PFSK-1 (cell line): ENCODE results near the gene RRN3.

Source experiments
- FOXP2 ChIP-seq: optimal IDR thresholded peaks from 2 replicates; pipeline ENCODE3; 2011; ENCODE audit warnings: borderline replicate concordance, control low read depth, inconsistent platforms; ENCODE audit not compliant: insufficient read depth; ENCODE audit errors: extremely low read length, extremely low read depth
- POLR2AphosphoS5 ChIP-seq: IDR thresholded peaks from 2 replicates; pipeline ENCODE4 v1.6.1; 2012; ENCODE audit warnings: low read depth, mild to moderate bottlenecking, control low read depth, low read length, moderate library complexity
- REST ChIP-seq, 2 experiments: IDR thresholded peaks; 2 replicates each; pipeline versions ENCODE4 v1.6.1 to v1.8.0; 2011 to 2012; ENCODE audit warnings: low read depth in 2 of 2, low read length in 2 of 2, control low read depth in 1 of 2, inconsistent platforms in 1 of 2, mild to moderate bottlenecking in 1 of 2, moderate library complexity in 1 of 2; ENCODE audit not compliant: insufficient read depth in 1 of 2
- SIN3A ChIP-seq: IDR thresholded peaks from 2 replicates; pipeline ENCODE4 v1.6.1; 2012; ENCODE audit warnings: mild to moderate bottlenecking, low read length, moderate library complexity, borderline replicate concordance; ENCODE audit not compliant: insufficient read depth
- TAF1 ChIP-seq: IDR thresholded peaks from 2 replicates; pipeline ENCODE4 v1.6.1; 2012; ENCODE audit warnings: low read length, control low read depth, borderline replicate concordance; ENCODE audit not compliant: insufficient read depth

Gene RRN3

DNA sequence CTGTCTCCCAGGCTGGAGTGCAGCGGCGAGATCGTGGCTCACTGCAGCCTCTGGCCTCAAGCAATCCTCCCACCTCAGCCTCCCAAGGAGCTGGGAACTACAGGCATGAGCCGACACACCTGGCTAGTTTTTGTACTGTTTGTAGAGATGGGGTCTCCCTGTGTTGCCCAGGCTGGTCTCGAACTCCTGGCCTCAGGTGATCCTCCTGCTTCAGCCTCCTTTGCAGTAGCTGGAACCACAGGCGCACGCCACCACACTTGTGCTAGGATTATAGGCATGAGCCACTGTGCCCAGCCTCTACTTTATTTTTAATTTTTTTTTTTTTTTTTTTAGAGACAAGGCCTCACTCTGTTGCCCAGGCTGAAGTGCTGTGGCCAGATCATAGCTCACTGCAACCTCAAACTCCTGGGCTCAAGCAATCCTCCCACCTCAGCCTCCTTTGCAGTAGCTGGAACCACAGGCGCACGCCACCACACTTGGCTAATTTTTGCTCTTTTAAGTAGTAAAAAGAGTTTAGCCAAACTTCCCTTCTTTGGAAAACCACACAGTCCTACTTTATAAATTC, 42.6 kb downstream of the RRN3 start:
- TF ChIP-seq REST (IDR thresholded peaks at IDR 0.05; ENCODE audit: insufficient read depth in 1 of 2, low read depth in 2 of 2, low read length in 2 of 2) (no peak), TAF1 (no peak), POLR2AphosphoS5 (no peak), FOXP2 (no peak), SIN3A (no peak)

DNA sequence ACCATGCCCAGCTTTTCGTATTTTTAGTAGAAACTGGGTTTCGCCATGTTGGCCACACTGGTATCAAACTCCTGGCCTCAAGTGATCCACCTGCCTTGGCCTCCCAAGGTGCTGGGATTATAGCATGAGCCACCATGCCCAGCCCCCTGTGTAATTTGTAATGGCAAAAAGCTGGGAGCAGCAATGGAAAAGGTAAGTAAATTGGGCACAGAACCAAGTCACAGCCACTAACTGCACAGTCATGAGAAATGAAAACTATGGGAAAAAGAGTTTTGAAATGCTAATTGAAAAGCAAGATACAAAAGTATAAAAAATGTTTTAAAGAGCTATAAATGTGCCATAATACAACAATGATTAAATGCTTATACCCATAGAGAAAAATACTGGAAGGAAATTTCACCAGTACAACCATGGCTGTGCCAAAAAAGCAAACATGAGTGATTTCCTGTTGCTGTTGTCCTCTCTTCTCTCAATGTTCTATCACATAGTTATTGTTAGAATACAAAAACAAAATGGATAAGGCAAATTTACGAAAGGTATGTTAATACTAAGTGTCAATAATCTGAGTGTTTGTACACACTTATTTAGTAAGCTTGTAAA, 44.4 kb downstream of the RRN3 start:
- TF ChIP-seq REST (IDR thresholded peaks at IDR 0.05; ENCODE audit: insufficient read depth in 1 of 2, low read depth in 2 of 2, low read length in 2 of 2) (no peak), POLR2AphosphoS5 (no peak), FOXP2 (no peak), SIN3A (no peak), TAF1 (no peak)

- TF ChIP-seq REST (IDR thresholded peaks at IDR 0.05; ENCODE audit: insufficient read depth in 1 of 2, low read depth in 2 of 2, low read length in 2 of 2) = no peak
- TF ChIP-seq SIN3A = no peak
- no peak for TF ChIP-seq POLR2AphosphoS5
- TF ChIP-seq TAF1 = no peak
- no peak for TF ChIP-seq FOXP2
Measured at GRCh38 chr16:15046692-15047376, 47.2 kb downstream of the RRN3 start.

- TF ChIP-seq POLR2AphosphoS5 = no peak
- no peak for TF ChIP-seq FOXP2
- TF ChIP-seq REST (IDR thresholded peaks at IDR 0.05; ENCODE audit: insufficient read depth in 1 of 2, low read depth in 2 of 2, low read length in 2 of 2) = no peak
- no peak for TF ChIP-seq SIN3A
- no peak for TF ChIP-seq TAF1
Measured at GRCh38 chr16:15044286-15044685, 49.8 kb downstream of the RRN3 start.
